ENCODE results near the gene TMEM150A. TPM values are rescaled to one million over a fixed set of nuclear protein-coding genes. Genes with fewer than 3 reads are reported as not detected.

The TMEM150A gene
- total RNA-seq, 1 experiment from 2014 or later = 19.3 TPM

DNA sequence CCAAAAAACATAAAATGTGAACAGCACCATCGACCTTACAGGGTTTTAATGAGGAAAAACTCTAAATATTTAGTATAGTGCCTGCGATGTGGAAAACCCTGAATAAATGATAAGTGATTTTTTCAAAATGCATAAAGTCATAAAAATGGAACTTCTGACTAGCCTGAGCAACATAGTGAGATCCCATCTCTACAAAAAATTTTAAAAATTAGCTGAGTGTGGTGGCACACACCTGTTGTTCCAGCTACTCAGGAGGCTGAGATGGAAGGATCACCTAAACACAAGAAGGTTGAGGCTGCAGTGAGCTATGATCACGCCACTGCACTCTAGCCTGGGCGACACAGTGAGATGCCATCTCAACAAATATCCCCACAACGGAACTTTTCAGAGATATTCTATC, 45.4 kb downstream of the TMEM150A start:
- no peak overlapping the region for H3K4me3 Mint-ChIP-seq
- TF ChIP-seq, protein P1, sequence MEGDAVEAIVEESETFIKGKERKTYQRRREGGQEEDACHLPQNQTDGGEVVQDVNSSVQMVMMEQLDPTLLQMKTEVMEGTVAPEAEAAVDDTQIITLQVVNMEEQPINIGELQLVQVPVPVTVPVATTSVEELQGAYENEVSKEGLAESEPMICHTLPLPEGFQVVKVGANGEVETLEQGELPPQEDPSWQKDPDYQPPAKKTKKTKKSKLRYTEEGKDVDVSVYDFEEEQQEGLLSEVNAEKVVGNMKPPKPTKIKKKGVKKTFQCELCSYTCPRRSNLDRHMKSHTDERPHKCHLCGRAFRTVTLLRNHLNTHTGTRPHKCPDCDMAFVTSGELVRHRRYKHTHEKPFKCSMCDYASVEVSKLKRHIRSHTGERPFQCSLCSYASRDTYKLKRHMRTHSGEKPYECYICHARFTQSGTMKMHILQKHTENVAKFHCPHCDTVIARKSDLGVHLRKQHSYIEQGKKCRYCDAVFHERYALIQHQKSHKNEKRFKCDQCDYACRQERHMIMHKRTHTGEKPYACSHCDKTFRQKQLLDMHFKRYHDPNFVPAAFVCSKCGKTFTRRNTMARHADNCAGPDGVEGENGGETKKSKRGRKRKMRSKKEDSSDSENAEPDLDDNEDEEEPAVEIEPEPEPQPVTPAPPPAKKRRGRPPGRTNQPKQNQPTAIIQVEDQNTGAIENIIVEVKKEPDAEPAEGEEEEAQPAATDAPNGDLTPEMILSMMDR (conservative IDR thresholded peaks at IDR 0.05) = no peak
- Histone ChIP-seq H2AFZ (ENCODE audit: low read length) (no peak overlapping the region), H4K91ac (ENCODE audit: insufficient read length, low read depth, low read length) (no peak overlapping the region), H4K8ac (replicated peaks; ENCODE audit: insufficient read length, low read depth, low read length) (no peak overlapping the region), H3K23me2 (ENCODE audit: insufficient read length, low read depth, low read length, poor library complexity, severe bottlenecking) (no peaks in the 10 kb centered on the region), H3T11ph (ENCODE audit: low read length) (no peak overlapping the region), H3K4me2 (ENCODE audit: insufficient read depth, insufficient read length, low read length) (no peak overlapping the region), H4K5ac (ENCODE audit: insufficient read length, low read depth, low read length) (no peak overlapping the region), H3K4ac (ENCODE audit: low read depth, low read length) (no peak overlapping the region), H2BK12ac (ENCODE audit: insufficient read length, low read depth, low read length) (no peak overlapping the region), H3K56ac (ENCODE audit: insufficient read length, low read depth, low read length) (no peak overlapping the region), H2BK15ac (ENCODE audit: low read depth, low read length) (no peak overlapping the region), H3K14ac (ENCODE audit: insufficient read depth, low read length) (no peak overlapping the region), H4K20me1 (ENCODE audit: control insufficient read depth, insufficient read depth, insufficient read length) (no peaks in the 10 kb centered on the region), H3K79me1 (ENCODE audit: insufficient read depth, low read depth, low read length, poor library complexity, severe bottlenecking) (no peaks in the 10 kb centered on the region), H3K23ac (ENCODE audit: insufficient read length, low read depth, low read length) (no peak overlapping the region), H3K18ac (ENCODE audit: insufficient read length, low read depth, low read length) (no peak overlapping the region), H2BK20ac (ENCODE audit: low read depth, low read length, poor library complexity, severe bottlenecking) (no peak overlapping the region), H2BK5ac (ENCODE audit: insufficient read length, low read length) (no peak overlapping the region), H3K9ac (ENCODE audit: extremely low read depth, insufficient read length, low read length) (no peak overlapping the region), H2BK120ac (ENCODE audit: low read depth, low read length, poor library complexity, severe bottlenecking) (no peak overlapping the region), H3K27me3 (ENCODE audit: insufficient read depth, low read length) (no peaks in the 10 kb centered on the region), H3K9me3 (ENCODE audit: control insufficient read depth, low read depth, low read length) (no peaks in the 10 kb centered on the region), H2AK5ac (ENCODE audit: insufficient read length, low read length) (no peak overlapping the region), H3K27ac (ENCODE audit: insufficient read length, low read depth, low read length) (no peak overlapping the region), H3K4me1 (ENCODE audit: insufficient read depth, low read length) (no peaks in the 10 kb centered on the region), H3K79me2 (ENCODE audit: insufficient read depth, low read length) (peaks cover 5% of the 10 kb centered on the region; the same call in 1 of the 2 replicates)
- no peaks in the 10 kb centered on the region for H3K9me3 Mint-ChIP-seq
- H3K27me3 Mint-ChIP-seq (ENCODE audit: low read depth) = no peaks in the 10 kb centered on the region
- H3K36me3 Mint-ChIP-seq (ENCODE audit: insufficient read depth in 1 of 3, low read depth in 3 of 3) = peaks cover 15 to 44% (median 42%) of the 10 kb centered on the region in 3 experiments
- no peak overlapping the region for H3K27ac Mint-ChIP-seq
- no peak for DNase-seq
- H3K4me1 Mint-ChIP-seq = peaks cover 11 to 12% of the 10 kb centered on the region in 2 experiments; a peak in 3 of 4 replicates
- WGBS (ENCODE audit: extremely low coverage, insufficient read length, low lambda C conversion rate) = no CpG with 5 or more reads among the region's 5 CpGs

Measured in H9 (cell line).